ENCODE measurements around the gene MRNIP. TPM values are rescaled to one million over a fixed set of nuclear protein-coding genes. Genes with fewer than 3 reads are reported as not detected.

MRNIP gene
- total RNA-seq, 1 donor from 2014 or later, result 11.8 TPM

- Histone ChIP-seq H3K36me3 (ENCODE audit: control insufficient read depth, insufficient read depth, low read length) (peaks cover 23% of the 10 kb centered on the region), H3K27me3 (ENCODE audit: control insufficient read depth, insufficient read depth, low read length) (no peaks in the 10 kb centered on the region), H3K4me3 (ENCODE audit: low read depth, low read length) (peak overlapping the region; percentile 86)
- no peak for DNase-seq (ENCODE audit: low read depth)
- no peak for FAIRE-seq
- no peak for TF ChIP-seq CTCF (IDR thresholded peaks at IDR 0.05; ENCODE audit: insufficient read depth, low read length, severe bottlenecking)
Observed at GRCh38 chr5:179805070-179805528, 53.5 kb downstream of the MRNIP start.

- TF ChIP-seq CTCF (IDR thresholded peaks at IDR 0.05; ENCODE audit: insufficient read depth, low read length, severe bottlenecking), result no peak
- H3K27me3 ChIP-seq (ENCODE audit: control insufficient read depth, insufficient read depth, low read length), result no peaks in the 10 kb centered on the region
- no peak overlapping the region for H3K4me3 ChIP-seq (ENCODE audit: low read depth, low read length)
- no peak for DNase-seq (ENCODE audit: low read depth)
- no peak for FAIRE-seq
- peaks cover 27% of the 10 kb centered on the region for H3K36me3 ChIP-seq (ENCODE audit: control insufficient read depth, insufficient read depth, low read length)
Observed at GRCh38 chr5:179804555-179804947, 54.1 kb downstream of the MRNIP start.

- no peak for FAIRE-seq
Observed at GRCh38 chr5:179803651-179804554, 54.7 kb downstream of the MRNIP start.

GRCh38 chr5:179802950-179803562, 55.6 kb downstream of the MRNIP start:
- FAIRE-seq (no peak), DNase-seq (ENCODE audit: low read depth) (no peak)
- Histone ChIP-seq H3K36me3 (ENCODE audit: control insufficient read depth, insufficient read depth, low read length) (peaks cover 38% of the 10 kb centered on the region), H3K27me3 (ENCODE audit: control insufficient read depth, insufficient read depth, low read length) (no peaks in the 10 kb centered on the region), H3K4me3 (ENCODE audit: low read depth, low read length) (no peak overlapping the region)
- no peak for TF ChIP-seq CTCF (IDR thresholded peaks at IDR 0.05; ENCODE audit: insufficient read depth, low read length, severe bottlenecking)

More at GRCh38 chr5:179803651-179804554, 54.7 kb downstream of the MRNIP start:
- Histone ChIP-seq H3K4me3 (ENCODE audit: low read depth, low read length) (no peak overlapping the region), H3K36me3 (ENCODE audit: control insufficient read depth, insufficient read depth, low read length) (peaks cover 32% of the 10 kb centered on the region), H3K27me3 (ENCODE audit: control insufficient read depth, insufficient read depth, low read length) (no peaks in the 10 kb centered on the region)
- TF ChIP-seq CTCF (IDR thresholded peaks at IDR 0.05; ENCODE audit: insufficient read depth, low read length, severe bottlenecking), result no peak
- no peak for DNase-seq (ENCODE audit: low read depth)

- Histone ChIP-seq H3K27me3 (ENCODE audit: control insufficient read depth, insufficient read depth, low read length) (no peaks in the 10 kb centered on the region), H3K36me3 (ENCODE audit: control insufficient read depth, insufficient read depth, low read length) (peaks cover 40% of the 10 kb centered on the region), H3K4me3 (ENCODE audit: low read depth, low read length) (no peak overlapping the region)
- no peak for FAIRE-seq
- TF ChIP-seq CTCF (IDR thresholded peaks at IDR 0.05; ENCODE audit: insufficient read depth, low read length, severe bottlenecking), result no peak
- peak; percentile 37 for DNase-seq (ENCODE audit: low read depth)
Observed at GRCh38 chr5:179802207-179802883, 56.3 kb downstream of the MRNIP start.
